ENCODE results near the gene MORN5.

GRCh38 chr9:122159925-122160246 is 178 bp downstream of the MORN5 start:
- TF ChIP-seq POLR2A (IDR thresholded peaks at IDR 0.05), result no peak
- TF ChIP-seq CTCF (IDR thresholded peaks at IDR 0.05), result no peak

All from testis (tissue), 2 donors.